Parathyroid adenoma (tissue), 2 donors: Measurements from ENCODE around the gene CYP2R1.

Experiments
- H2AFZ ChIP-seq: fragments of 300-600 bp; sonication (generic); one replicate; pipeline ENCODE4 v1.7.0; 2017; ENCODE audit warnings: antibody characterized with exemption, mild to moderate bottlenecking
- H3K27ac ChIP-seq: fragments of 300-600 bp; sonication (generic); one replicate; pipeline ENCODE4 v1.7.0; 2017
- H3K27me3 ChIP-seq: fragments of 300-600 bp; sonication (generic); one replicate; pipeline ENCODE4 v1.7.0; 2017; ENCODE audit warnings: low read length; ENCODE audit not compliant: control insufficient read depth, insufficient read depth
- H3K36me3 ChIP-seq: fragments of 300-600 bp; sonication (generic); one replicate; pipeline ENCODE4 v1.7.0; 2017; ENCODE audit warnings: low read length; ENCODE audit not compliant: control insufficient read depth, insufficient read depth
- H3K4me1 ChIP-seq: fragments of 300-600 bp; sonication (generic); one replicate; pipeline ENCODE4 v1.7.0; 2017; ENCODE audit warnings: control low read depth
- H3K4me2 ChIP-seq: fragments of 300-600 bp; sonication (generic); one replicate; pipeline ENCODE4 v1.7.0; 2017; ENCODE audit warnings: low read length
- H3K4me3 ChIP-seq: fragments of 300-600 bp; sonication (generic); one replicate; pipeline ENCODE4 v1.7.0; 2017; ENCODE audit warnings: low read depth, low read length
- H3K79me2 ChIP-seq: fragments of 300-600 bp; sonication (generic); one replicate; pipeline ENCODE4 v1.7.0; 2017; ENCODE audit warnings: control low read depth
- H3K9ac ChIP-seq: fragments of 300-600 bp; sonication (generic); one replicate; pipeline ENCODE4 v1.7.0; 2017; ENCODE audit warnings: mild to moderate bottlenecking
- H3K9me3 ChIP-seq: fragments of 300-600 bp; sonication (generic); one replicate; pipeline ENCODE4 v1.7.0; 2017; ENCODE audit warnings: low read length; ENCODE audit not compliant: control insufficient read depth
- TF ChIP-seq, protein P1 (sequence below): fragments of 300-600 bp; sonication (generic); IDR thresholded peaks from one replicate; pipeline ENCODE4 v1.7.0; 2017; ENCODE audit warnings: antibody characterized with exemption, mild to moderate bottlenecking
- donor health status: primary hyperparathyroidism.

The CYP2R1 gene

GRCh38 chr11:14904745-14905103 lies 12.7 kb upstream of the CYP2R1 start:
- H3K4me1 ChIP-seq, result peaks cover 3% of the 10 kb centered on the region
- no peaks in the 10 kb centered on the region for H3K9me3 ChIP-seq
- no peaks in the 10 kb centered on the region for H3K79me2 ChIP-seq
- peak overlapping the region; percentile 34 for H3K4me3 ChIP-seq
- no peaks in the 10 kb centered on the region for H3K27me3 ChIP-seq
- H3K27ac ChIP-seq, result no peak overlapping the region
- H3K4me2 ChIP-seq, result peak overlapping the region; percentile 77
- peak overlapping the region; percentile 73 for H2AFZ ChIP-seq
- TF ChIP-seq, protein P1, sequence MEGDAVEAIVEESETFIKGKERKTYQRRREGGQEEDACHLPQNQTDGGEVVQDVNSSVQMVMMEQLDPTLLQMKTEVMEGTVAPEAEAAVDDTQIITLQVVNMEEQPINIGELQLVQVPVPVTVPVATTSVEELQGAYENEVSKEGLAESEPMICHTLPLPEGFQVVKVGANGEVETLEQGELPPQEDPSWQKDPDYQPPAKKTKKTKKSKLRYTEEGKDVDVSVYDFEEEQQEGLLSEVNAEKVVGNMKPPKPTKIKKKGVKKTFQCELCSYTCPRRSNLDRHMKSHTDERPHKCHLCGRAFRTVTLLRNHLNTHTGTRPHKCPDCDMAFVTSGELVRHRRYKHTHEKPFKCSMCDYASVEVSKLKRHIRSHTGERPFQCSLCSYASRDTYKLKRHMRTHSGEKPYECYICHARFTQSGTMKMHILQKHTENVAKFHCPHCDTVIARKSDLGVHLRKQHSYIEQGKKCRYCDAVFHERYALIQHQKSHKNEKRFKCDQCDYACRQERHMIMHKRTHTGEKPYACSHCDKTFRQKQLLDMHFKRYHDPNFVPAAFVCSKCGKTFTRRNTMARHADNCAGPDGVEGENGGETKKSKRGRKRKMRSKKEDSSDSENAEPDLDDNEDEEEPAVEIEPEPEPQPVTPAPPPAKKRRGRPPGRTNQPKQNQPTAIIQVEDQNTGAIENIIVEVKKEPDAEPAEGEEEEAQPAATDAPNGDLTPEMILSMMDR, result peak; percentile 45
- H3K36me3 ChIP-seq, result no peaks in the 10 kb centered on the region
- H3K9ac ChIP-seq, result no peak overlapping the region

DNA sequence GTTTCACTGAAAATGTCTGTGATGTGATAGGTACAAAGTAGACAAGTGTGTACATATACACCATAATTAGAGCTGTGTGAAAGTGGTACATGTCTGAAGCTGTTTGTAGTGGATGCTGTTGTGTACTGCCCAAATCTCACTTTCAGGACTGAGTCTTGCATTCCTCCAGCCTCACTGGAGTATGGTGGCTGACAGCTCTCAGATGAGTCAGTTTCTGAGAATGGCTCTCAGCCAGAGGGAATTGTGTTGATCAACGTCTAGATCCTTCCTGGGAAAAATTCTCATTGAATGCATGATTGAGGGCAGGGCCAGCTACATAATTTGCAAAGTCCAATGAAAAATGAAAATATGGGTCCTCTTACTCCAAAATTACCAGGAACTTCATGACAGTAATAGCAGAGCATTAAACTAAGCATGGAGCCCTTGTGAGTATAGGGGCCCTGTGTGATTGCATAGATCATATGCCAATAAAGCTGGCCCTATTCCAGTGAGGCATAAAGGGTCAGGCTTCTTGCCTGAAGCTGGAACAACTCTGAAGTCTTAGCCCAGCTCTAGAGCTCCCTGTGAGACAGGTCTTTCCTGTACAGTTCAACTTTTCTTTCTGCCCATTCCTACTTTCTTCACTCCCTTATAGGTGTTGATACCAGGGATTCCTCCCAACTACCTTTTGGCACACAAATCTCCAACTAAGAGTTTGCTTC lies 10.8 kb upstream of the CYP2R1 start:
- Histone ChIP-seq H3K4me2 (no peak overlapping the region), H3K9me3 (no peaks in the 10 kb centered on the region), H3K4me3 (no peak overlapping the region), H3K79me2 (no peaks in the 10 kb centered on the region), H3K4me1 (peaks cover 3% of the 10 kb centered on the region), H2AFZ (no peak overlapping the region), H3K9ac (no peak overlapping the region), H3K27me3 (no peaks in the 10 kb centered on the region), H3K36me3 (no peaks in the 10 kb centered on the region), H3K27ac (no peak overlapping the region)
- TF ChIP-seq, protein P1, result no peak

DNA sequence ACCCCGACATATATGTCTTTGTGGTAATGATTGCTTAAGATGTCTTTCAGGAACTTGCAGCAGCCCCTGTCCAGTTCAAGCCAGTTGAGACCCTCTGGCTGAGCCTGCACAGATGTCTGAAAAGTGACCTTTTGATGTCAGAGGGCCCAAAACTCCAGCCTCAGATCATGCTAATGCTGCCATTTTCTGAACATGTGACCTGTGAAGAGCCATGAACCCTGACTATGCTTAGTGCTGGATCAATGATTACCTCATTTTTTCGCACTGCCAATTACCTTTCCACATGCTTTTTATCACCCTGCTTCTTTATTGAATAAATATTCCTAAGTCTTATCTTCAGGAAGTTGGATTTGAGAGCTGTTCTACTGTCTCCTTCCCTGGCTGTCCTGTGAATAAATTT lies 6.9 kb upstream of the CYP2R1 start:
- Histone ChIP-seq H2AFZ (no peak overlapping the region), H3K79me2 (no peaks in the 10 kb centered on the region), H3K36me3 (no peaks in the 10 kb centered on the region), H3K4me2 (no peak overlapping the region), H3K27ac (no peak overlapping the region), H3K9me3 (no peaks in the 10 kb centered on the region), H3K27me3 (no peaks in the 10 kb centered on the region), H3K9ac (no peak overlapping the region), H3K4me1 (no peaks in the 10 kb centered on the region), H3K4me3 (no peak overlapping the region)
- TF ChIP-seq, protein P1, result no peak

GRCh38 chr11:14898355-14898754 lies 6.3 kb upstream of the CYP2R1 start:
- Histone ChIP-seq H3K9me3 (no peaks in the 10 kb centered on the region), H3K27me3 (no peaks in the 10 kb centered on the region), H3K4me2 (no peak overlapping the region), H3K79me2 (no peaks in the 10 kb centered on the region), H3K36me3 (no peaks in the 10 kb centered on the region), H2AFZ (no peak overlapping the region), H3K27ac (no peak overlapping the region), H3K4me3 (no peak overlapping the region), H3K4me1 (no peaks in the 10 kb centered on the region), H3K9ac (no peak overlapping the region)
- TF ChIP-seq, protein P1, result no peak
